Skeletal muscle tissue (tissue), 4 donors: ENCODE data around the gene SLC6A11. TPM values are rescaled to one million over a fixed set of nuclear protein-coding genes. Genes with fewer than 3 reads are reported as not detected.

Experiments
- H3K27ac ChIP-seq: one replicate; pipeline ENCODE4 v1.7.0; 2013; ENCODE audit warnings: mild to moderate bottlenecking, low read depth, low read length, inconsistent platforms
- H3K27me3 ChIP-seq, 3 donors: one replicate each; pipeline ENCODE4 v1.7.0; 2013; ENCODE audit warnings: low read length in 3 of 3; ENCODE audit not compliant: control insufficient read depth in 3 of 3, insufficient read depth in 3 of 3
- H3K36me3 ChIP-seq, 3 donors: one replicate each; pipeline ENCODE4 v1.7.0; 2013; ENCODE audit warnings: low read length in 3 of 3; ENCODE audit not compliant: control insufficient read depth in 3 of 3, insufficient read depth in 3 of 3
- H3K4me1 ChIP-seq, 3 donors: one replicate each; pipeline ENCODE4 v1.7.0; 2013; ENCODE audit warnings: low read length in 3 of 3, mild to moderate bottlenecking in 3 of 3; ENCODE audit not compliant: control insufficient read depth in 3 of 3, insufficient read depth in 3 of 3
- H3K4me3 ChIP-seq, 3 donors: one replicate each; pipeline ENCODE4 v1.7.0; 2013; ENCODE audit warnings: low read length in 3 of 3
- H3K9ac ChIP-seq, 3 donors: one replicate each; pipeline ENCODE4 v1.7.0; 2013; ENCODE audit warnings: low read length in 3 of 3, mild to moderate bottlenecking in 3 of 3, moderate library complexity in 2 of 3, low read depth in 1 of 3
- H3K9me3 ChIP-seq, 3 donors: one replicate each; pipeline ENCODE4 v1.7.0; 2013; ENCODE audit warnings: low read length in 3 of 3; ENCODE audit not compliant: control insufficient read depth in 3 of 3
- total RNA-seq: library from RNA; depleted of rRNA; stranded (reverse); fragments of >200 nt; gene quantifications from one replicate; pipeline ENCODE4 v1.2.3, GENCODE V29; 2014
- donor health status: Osteomylitis.

SLC6A11 gene
- total RNA-seq, 1 donor from 2014 or later: not detected

GRCh38 chr3:10834951-10835350, 18.9 kb downstream of the SLC6A11 start:
- Histone ChIP-seq H3K27me3 (peaks cover 2 to 16% (median 11%) of the 10 kb centered on the region in 3 donors), H3K27ac (no peak overlapping the region), H3K4me3 (no peak overlapping the region), H3K4me1 (peaks cover 0 to 9% (median 3%) of the 10 kb centered on the region in 3 donors), H3K9me3 (no peaks in the 10 kb centered on the region), H3K9ac (no peak overlapping the region), H3K36me3 (no peaks in the 10 kb centered on the region)

GRCh38 chr3:10835406-10835805, 19.4 kb downstream of the SLC6A11 start:
- Histone ChIP-seq H3K9me3 (no peaks in the 10 kb centered on the region), H3K27ac (no peak overlapping the region), H3K36me3 (no peaks in the 10 kb centered on the region), H3K4me3 (no peak overlapping the region), H3K27me3 (peaks cover 2 to 18% (median 15%) of the 10 kb centered on the region in 3 donors), H3K4me1 (peaks cover 0 to 9% (median 3%) of the 10 kb centered on the region in 3 donors), H3K9ac (no peak overlapping the region)

- no peak overlapping the region for H3K27ac ChIP-seq
- H3K27me3 ChIP-seq: peaks cover 2 to 24% (median 19%) of the 10 kb centered on the region in 3 donors
- H3K9me3 ChIP-seq: no peaks in the 10 kb centered on the region
- H3K4me1 ChIP-seq: peaks cover 0 to 9% (median 3%) of the 10 kb centered on the region in 3 donors
- H3K9ac ChIP-seq: no peak overlapping the region
- H3K4me3 ChIP-seq: no peak overlapping the region
- H3K36me3 ChIP-seq: no peaks in the 10 kb centered on the region
Measured at GRCh38 chr3:10836676-10837075, 20.6 kb downstream of the SLC6A11 start.

GRCh38 chr3:10837849-10838248, 21.8 kb downstream of the SLC6A11 start:
- Histone ChIP-seq H3K9ac (no peak overlapping the region), H3K27ac (no peak overlapping the region), H3K36me3 (no peaks in the 10 kb centered on the region), H3K4me1 (peaks cover 0 to 9% (median 3%) of the 10 kb centered on the region in 3 donors), H3K27me3 (peaks cover 2 to 27% (median 21%) of the 10 kb centered on the region in 3 donors), H3K9me3 (no peaks in the 10 kb centered on the region), H3K4me3 (no peak overlapping the region)

GRCh38 chr3:10839167-10839566, 23.1 kb downstream of the SLC6A11 start:
- Histone ChIP-seq H3K4me3 (no peak overlapping the region), H3K27me3 (peaks cover 2 to 30% (median 24%) of the 10 kb centered on the region in 3 donors), H3K4me1 (peaks cover 0 to 9% (median 3%) of the 10 kb centered on the region in 3 donors), H3K9ac (no peak overlapping the region), H3K36me3 (no peaks in the 10 kb centered on the region), H3K27ac (no peak overlapping the region), H3K9me3 (no peaks in the 10 kb centered on the region)

GRCh38 chr3:10841100-10841499, 25.1 kb downstream of the SLC6A11 start:
- Histone ChIP-seq H3K9me3 (no peaks in the 10 kb centered on the region), H3K4me1 (peaks cover 0 to 9% (median 3%) of the 10 kb centered on the region in 3 donors), H3K36me3 (no peaks in the 10 kb centered on the region), H3K27ac (no peak overlapping the region), H3K9ac (no peak overlapping the region), H3K4me3 (no peak overlapping the region), H3K27me3 (peaks cover 0 to 34% (median 20%) of the 10 kb centered on the region in 3 donors)

GRCh38 chr3:10843378-10843777, 27.4 kb downstream of the SLC6A11 start:
- Histone ChIP-seq H3K27me3 (peaks cover 0 to 40% (median 27%) of the 10 kb centered on the region in 3 donors), H3K4me3 (no peak overlapping the region), H3K9me3 (no peaks in the 10 kb centered on the region), H3K4me1 (no peaks in the 10 kb centered on the region), H3K27ac (no peak overlapping the region), H3K9ac (no peak overlapping the region), H3K36me3 (no peaks in the 10 kb centered on the region)

- H3K9ac ChIP-seq: no peak overlapping the region
- no peak overlapping the region for H3K4me3 ChIP-seq
Measured at GRCh38 chr3:10845001-10845761, 29.2 kb downstream of the SLC6A11 start.

GRCh38 chr3:10845839-10846656, 30.0 kb downstream of the SLC6A11 start:
- no peaks in the 10 kb centered on the region for H3K36me3 ChIP-seq

More at GRCh38 chr3:10845001-10845761, 29.2 kb downstream of the SLC6A11 start:
- Histone ChIP-seq H3K9me3 (no peaks in the 10 kb centered on the region), H3K27me3 (peaks cover 0 to 33% (median 26%) of the 10 kb centered on the region in 3 donors), H3K4me1 (no peaks in the 10 kb centered on the region), H3K27ac (no peak overlapping the region), H3K36me3 (no peaks in the 10 kb centered on the region)

GRCh38 chr3:10846657-10846975, 30.6 kb downstream of the SLC6A11 start:
- H3K36me3 ChIP-seq: no peaks in the 10 kb centered on the region
- H3K27ac ChIP-seq: no peak overlapping the region
- H3K9me3 ChIP-seq: no peaks in the 10 kb centered on the region
- no peaks in the 10 kb centered on the region for H3K4me1 ChIP-seq
- no peak overlapping the region for H3K9ac ChIP-seq
- H3K4me3 ChIP-seq: no peak overlapping the region
- H3K27me3 ChIP-seq: peaks cover 0 to 26% (median 20%) of the 10 kb centered on the region in 3 donors

More at GRCh38 chr3:10845839-10846656, 30.0 kb downstream of the SLC6A11 start:
- Histone ChIP-seq H3K4me3 (no peak overlapping the region), H3K9me3 (no peaks in the 10 kb centered on the region), H3K4me1 (no peaks in the 10 kb centered on the region), H3K27ac (no peak overlapping the region), H3K27me3 (peaks cover 0 to 26% (median 21%) of the 10 kb centered on the region in 3 donors), H3K9ac (no peak overlapping the region)
